GM21423 (cell line): Measurements from ENCODE around the gene MYCBPAP.

Experiments
- ATAC-seq: cut with Tn5 transposase; IDR thresholded peaks from one replicate; pipeline ENCODE4 v1.9.1; 2021; ENCODE audit warnings: mild to moderate bottlenecking, moderate library complexity; ENCODE audit not compliant: unreplicated experiment

Gene MYCBPAP

GRCh38 chr17:50507871-50508572, at the start of gene MYCBPAP:
TSS of gene MYCBPAP (plus strand) at chr17:50508439. CDS start at chr17:50508675, 236 bp downstream.
- no peak for ATAC-seq

- no peak for ATAC-seq
Observed at GRCh38 chr17:50458701-50459676, 49.2 kb upstream of the MYCBPAP start.

GRCh38 chr17:50459756-50460155, 48.5 kb upstream of the MYCBPAP start:
- ATAC-seq = no peak

GRCh38 chr17:50460831-50461526, 47.3 kb upstream of the MYCBPAP start:
- ATAC-seq = no peak

- ATAC-seq = no peak
Observed at GRCh38 chr17:50461550-50462132, 46.6 kb upstream of the MYCBPAP start.

- ATAC-seq = no peak
Observed at GRCh38 chr17:50462446-50462845, 45.8 kb upstream of the MYCBPAP start.

- ATAC-seq = no peak
Observed at GRCh38 chr17:50464121-50464520, 44.1 kb upstream of the MYCBPAP start.

- no peak for ATAC-seq
Observed at GRCh38 chr17:50464736-50465135, 43.5 kb upstream of the MYCBPAP start.

GRCh38 chr17:50465171-50465570, 43.1 kb upstream of the MYCBPAP start:
- ATAC-seq = no peak

- no peak for ATAC-seq
Observed at GRCh38 chr17:50465635-50466034, 42.6 kb upstream of the MYCBPAP start.

- no peak for ATAC-seq
Observed at GRCh38 chr17:50466371-50467113, 41.7 kb upstream of the MYCBPAP start.

GRCh38 chr17:50467114-50467854, 41.0 kb upstream of the MYCBPAP start:
- no peak for ATAC-seq

- ATAC-seq = no peak
Observed at GRCh38 chr17:50467855-50468303, 40.4 kb upstream of the MYCBPAP start.

- no peak for ATAC-seq
Observed at GRCh38 chr17:50468304-50469207, 39.7 kb upstream of the MYCBPAP start, which contains the start of gene CHAD. TSS of gene CHAD (minus strand) at chr17:50468880. CDS start at chr17:50468813, 67 bp downstream.

- no peak for ATAC-seq
Observed at GRCh38 chr17:50469208-50469605, 39.0 kb upstream of the MYCBPAP start.

- ATAC-seq = no peak
Observed at GRCh38 chr17:50469671-50470305, 38.5 kb upstream of the MYCBPAP start.

GRCh38 chr17:50470426-50470825, 37.8 kb upstream of the MYCBPAP start:
- ATAC-seq = no peak
